Measurements from ENCODE around the gene ITPR1.

DNA sequence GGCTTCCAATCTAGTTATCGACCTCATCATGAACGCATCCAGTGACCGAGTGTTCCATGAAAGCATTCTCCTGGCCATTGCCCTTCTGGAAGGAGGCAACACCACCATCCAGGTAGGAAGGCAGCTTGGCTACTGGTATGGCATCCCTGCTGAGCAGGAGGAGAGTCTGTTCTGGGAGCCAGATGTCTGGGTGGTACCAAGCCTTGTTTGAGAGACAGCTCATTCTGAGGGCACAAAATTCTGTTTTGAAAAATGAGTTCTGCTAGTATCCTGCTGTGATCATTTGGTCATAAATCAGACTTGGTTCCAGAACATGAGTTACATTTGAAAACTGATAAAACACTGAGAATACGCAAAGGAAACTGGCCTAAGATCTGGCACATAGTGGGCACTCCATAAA lies 242.1 kb downstream of the ITPR1 start:
- TF ChIP-seq EZH2 (IDR thresholded peaks at IDR 0.05; ENCODE audit: insufficient read depth, poor library complexity, severe bottlenecking) (no peak), EZH2phosphoT487 (IDR thresholded peaks at IDR 0.05; ENCODE audit: insufficient read depth, low read depth) (no peak)
